ENCODE data around the gene CHRNA9. TPM values are rescaled to one million over a fixed set of nuclear protein-coding genes. Genes with fewer than 3 reads are reported as not detected.
A peak's percentile ranks its signal among the peaks of the same experiment; 100 is the strongest.
"Not testable (repeated sequence)": the region's sequence is repeated elsewhere in the genome, so short reads cannot be mapped to it uniquely, and the experiment has no call there.

CHRNA9 gene
- total and polyA plus RNA-seq, 2 experiments from 2014 or later = 0.50 to 1.6 TPM

DNA sequence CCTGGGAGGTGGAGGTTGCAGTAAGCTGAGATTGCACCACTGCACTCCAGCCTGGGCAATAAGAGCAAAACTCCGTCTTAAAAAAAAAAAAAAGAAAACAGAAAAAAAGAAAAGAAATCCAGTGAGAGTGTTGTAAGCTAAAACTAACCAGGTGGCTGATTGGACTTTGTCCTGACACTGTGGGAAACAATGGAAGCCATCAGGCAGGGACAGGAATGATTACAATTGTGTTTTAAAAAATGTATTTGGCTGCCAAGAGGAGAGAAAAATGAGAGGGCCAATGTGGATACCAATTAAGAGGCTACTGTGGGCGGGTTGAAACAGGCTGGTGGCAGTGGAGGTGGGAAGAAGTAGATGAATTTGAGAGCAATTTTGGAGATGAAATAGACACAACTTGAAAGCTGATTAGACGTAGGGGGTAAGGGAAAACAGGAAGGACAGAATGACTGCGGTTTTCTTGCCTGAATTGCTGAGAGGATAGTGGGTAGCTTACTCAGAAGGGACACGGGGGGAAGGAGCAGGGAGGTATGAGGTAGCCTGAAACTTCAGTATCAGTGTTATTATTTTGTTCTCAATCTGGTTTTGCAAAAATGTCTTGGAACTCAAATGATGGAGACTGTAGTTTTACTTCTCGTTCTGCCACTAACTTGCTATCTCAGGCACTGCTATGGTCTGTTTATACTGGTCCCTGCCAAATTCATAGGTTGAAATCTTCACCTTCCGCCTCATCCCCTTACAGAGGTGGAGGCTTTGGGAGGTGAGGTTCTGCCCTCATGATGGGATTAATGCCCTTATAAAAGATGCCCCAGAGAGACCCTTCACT, 45.6 kb upstream of the CHRNA9 start:
- H3K27me3 ChIP-seq = no peaks in the 10 kb centered on the region
- no peaks in the 10 kb centered on the region for H3K36me3 ChIP-seq (replicated peaks; ENCODE audit: insufficient read depth, low read depth)
- no peak overlapping the region for H3K4me2 ChIP-seq
- H3K9me2 ChIP-seq (replicated peaks; ENCODE audit: insufficient read depth) = no peaks in the 10 kb centered on the region
- WGBS (ENCODE audit: low lambda C conversion rate, missing lambda C conversion rate) = 78% methylated on average over 7 of the region's 7 CpGs
- H3K4me1 ChIP-seq (ENCODE audit: insufficient read depth) = no peaks in the 10 kb centered on the region
- no peaks in the 10 kb centered on the region for H3K79me2 ChIP-seq
- no peaks in the 10 kb centered on the region for H4K20me1 ChIP-seq (ENCODE audit: insufficient read depth, poor library complexity, severe bottlenecking)
- H3K27ac ChIP-seq = no peak overlapping the region
- no peak for DNase-seq (ENCODE audit: low spot score)
- H3K9me3 ChIP-seq (ENCODE audit: low read depth) = no peaks in the 10 kb centered on the region
- TF ChIP-seq, protein P1, sequence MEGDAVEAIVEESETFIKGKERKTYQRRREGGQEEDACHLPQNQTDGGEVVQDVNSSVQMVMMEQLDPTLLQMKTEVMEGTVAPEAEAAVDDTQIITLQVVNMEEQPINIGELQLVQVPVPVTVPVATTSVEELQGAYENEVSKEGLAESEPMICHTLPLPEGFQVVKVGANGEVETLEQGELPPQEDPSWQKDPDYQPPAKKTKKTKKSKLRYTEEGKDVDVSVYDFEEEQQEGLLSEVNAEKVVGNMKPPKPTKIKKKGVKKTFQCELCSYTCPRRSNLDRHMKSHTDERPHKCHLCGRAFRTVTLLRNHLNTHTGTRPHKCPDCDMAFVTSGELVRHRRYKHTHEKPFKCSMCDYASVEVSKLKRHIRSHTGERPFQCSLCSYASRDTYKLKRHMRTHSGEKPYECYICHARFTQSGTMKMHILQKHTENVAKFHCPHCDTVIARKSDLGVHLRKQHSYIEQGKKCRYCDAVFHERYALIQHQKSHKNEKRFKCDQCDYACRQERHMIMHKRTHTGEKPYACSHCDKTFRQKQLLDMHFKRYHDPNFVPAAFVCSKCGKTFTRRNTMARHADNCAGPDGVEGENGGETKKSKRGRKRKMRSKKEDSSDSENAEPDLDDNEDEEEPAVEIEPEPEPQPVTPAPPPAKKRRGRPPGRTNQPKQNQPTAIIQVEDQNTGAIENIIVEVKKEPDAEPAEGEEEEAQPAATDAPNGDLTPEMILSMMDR (IDR thresholded peaks at IDR 0.05; ENCODE audit: poor library complexity) = no peak
- no peak overlapping the region for H2AFZ ChIP-seq
- no peak overlapping the region for H3K4me3 ChIP-seq

DNA sequence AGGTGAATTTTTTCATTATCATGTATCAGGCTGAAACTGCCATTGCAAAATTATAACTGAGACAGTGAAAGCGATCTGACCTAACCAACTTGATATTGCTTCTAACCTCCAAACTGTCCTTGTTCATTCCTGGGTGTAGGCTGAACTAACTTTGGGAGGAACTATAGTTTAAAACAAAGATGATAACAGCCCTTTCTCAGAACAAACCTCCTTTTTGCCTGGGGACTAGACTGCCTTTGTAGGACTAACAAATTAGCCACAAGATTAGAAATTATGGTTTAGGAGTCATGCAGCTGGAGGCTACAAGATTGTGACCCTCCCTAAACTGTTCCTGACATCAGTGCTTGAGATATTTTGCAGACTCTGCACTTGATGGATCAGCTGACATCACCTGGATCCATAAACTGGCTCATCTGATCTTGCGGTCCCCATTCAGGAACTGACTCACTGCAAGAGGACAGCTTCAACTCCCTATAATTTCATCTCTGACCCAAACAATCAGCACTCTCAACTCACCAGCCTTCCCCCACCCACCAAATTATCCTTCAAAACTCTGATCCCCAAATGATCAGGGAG, 44.4 kb upstream of the CHRNA9 start:
- H4K20me1 ChIP-seq (ENCODE audit: insufficient read depth, poor library complexity, severe bottlenecking); H3K9me3 ChIP-seq (ENCODE audit: low read depth); H3K36me3 ChIP-seq (replicated peaks; ENCODE audit: insufficient read depth, low read depth); H3K4me1 ChIP-seq (ENCODE audit: insufficient read depth); H3K4me2 ChIP-seq; H2AFZ ChIP-seq; H3K27ac ChIP-seq; H3K27me3 ChIP-seq; DNase-seq (ENCODE audit: low spot score); H3K4me3 ChIP-seq; H3K79me2 ChIP-seq; H3K9me2 ChIP-seq (replicated peaks; ENCODE audit: insufficient read depth): not testable (repeated sequence)
- 74% methylated on average over 2 of the region's 2 CpGs for WGBS (ENCODE audit: low lambda C conversion rate, missing lambda C conversion rate)

DNA sequence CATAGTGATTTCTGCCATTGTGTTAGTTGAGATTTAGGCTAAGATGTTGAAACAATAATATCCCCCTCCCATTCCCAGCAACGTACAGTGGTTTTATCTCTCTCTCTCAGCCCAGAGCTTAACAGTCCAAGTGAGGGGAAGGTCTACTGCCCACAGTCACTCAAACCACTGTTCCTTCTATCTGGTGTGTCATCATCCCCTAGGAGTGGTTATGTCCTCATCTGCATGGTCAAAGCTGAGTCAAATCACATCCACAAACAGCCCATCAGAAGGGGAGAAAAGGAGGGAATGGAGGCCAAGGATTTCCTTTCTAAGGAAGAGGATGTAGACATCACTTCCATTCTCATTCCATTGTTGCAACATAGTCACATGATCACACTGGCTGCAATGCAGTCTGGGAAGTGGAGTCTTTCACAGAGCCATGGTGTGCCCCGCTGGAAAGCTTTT, 42.8 kb upstream of the CHRNA9 start:
- no peak overlapping the region for H3K27ac ChIP-seq
- no peaks in the 10 kb centered on the region for H3K4me1 ChIP-seq (ENCODE audit: insufficient read depth)
- TF ChIP-seq, protein P1 (IDR thresholded peaks at IDR 0.05; ENCODE audit: poor library complexity) = no peak
- no peak for TF ChIP-seq EZH2 (IDR thresholded peaks at IDR 0.05; ENCODE audit: borderline replicate concordance)
- no peak for TF ChIP-seq EZH2phosphoT487 (IDR thresholded peaks at IDR 0.05; ENCODE audit: low read depth, severe bottlenecking, unreplicated experiment)
- peak; percentile 22 for DNase-seq (ENCODE audit: low spot score)
- no peaks in the 10 kb centered on the region for H4K20me1 ChIP-seq (ENCODE audit: insufficient read depth, poor library complexity, severe bottlenecking)
- no peaks in the 10 kb centered on the region for H3K36me3 ChIP-seq (replicated peaks; ENCODE audit: insufficient read depth, low read depth)
- no peaks in the 10 kb centered on the region for H3K9me2 ChIP-seq (replicated peaks; ENCODE audit: insufficient read depth)
- no peak overlapping the region for H3K4me2 ChIP-seq
- 72% methylated on average over 2 of the region's 2 CpGs for WGBS (ENCODE audit: low lambda C conversion rate, missing lambda C conversion rate)
- no peak overlapping the region for H3K4me3 ChIP-seq
- H3K79me2 ChIP-seq = no peaks in the 10 kb centered on the region
- no peak overlapping the region for H2AFZ ChIP-seq
- H3K9me3 ChIP-seq (ENCODE audit: low read depth) = no peaks in the 10 kb centered on the region
- H3K27me3 ChIP-seq = no peaks in the 10 kb centered on the region

DNA sequence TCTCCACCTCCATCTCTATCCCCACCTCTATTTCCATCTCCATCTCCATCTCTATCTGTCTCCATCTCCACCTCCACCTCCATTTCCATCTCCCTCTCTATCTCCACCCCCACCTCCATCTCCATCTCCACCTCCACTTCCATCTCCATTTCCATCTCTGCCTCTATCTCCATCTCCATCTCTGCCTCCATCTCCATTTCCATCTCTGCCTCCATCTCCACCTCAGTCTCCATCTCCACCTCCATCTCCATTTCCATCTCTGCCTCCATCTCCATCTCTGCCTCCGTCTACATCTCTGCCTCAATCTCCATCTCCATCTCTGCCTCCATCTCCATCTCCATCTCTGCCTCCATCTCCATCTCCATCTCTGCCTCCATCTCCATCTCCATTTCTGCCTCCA, 40.8 kb upstream of the CHRNA9 start:
- TF ChIP-seq EZH2phosphoT487 (IDR thresholded peaks at IDR 0.05; ENCODE audit: low read depth, severe bottlenecking, unreplicated experiment) (no peak), EZH2 (IDR thresholded peaks at IDR 0.05; ENCODE audit: borderline replicate concordance) (no peak)
- TF ChIP-seq, protein P1 (IDR thresholded peaks at IDR 0.05; ENCODE audit: poor library complexity) = no peak
- no peak overlapping the region for H3K27ac ChIP-seq
- H3K9me2 ChIP-seq (replicated peaks; ENCODE audit: insufficient read depth) = no peaks in the 10 kb centered on the region
- no peaks in the 10 kb centered on the region for H3K4me1 ChIP-seq (ENCODE audit: insufficient read depth)
- H2AFZ ChIP-seq = no peak overlapping the region
- no peaks in the 10 kb centered on the region for H4K20me1 ChIP-seq (ENCODE audit: insufficient read depth, poor library complexity, severe bottlenecking)
- no peak for DNase-seq (ENCODE audit: low spot score)
- no peak overlapping the region for H3K4me2 ChIP-seq
- H3K79me2 ChIP-seq = no peaks in the 10 kb centered on the region
- no peaks in the 10 kb centered on the region for H3K27me3 ChIP-seq
- H3K9me3 ChIP-seq (ENCODE audit: low read depth) = no peaks in the 10 kb centered on the region
- WGBS (ENCODE audit: low lambda C conversion rate, missing lambda C conversion rate) = 71% methylated on average over 1 of the region's 1 CpG
- no peak overlapping the region for H3K4me3 ChIP-seq
- H3K36me3 ChIP-seq (replicated peaks; ENCODE audit: insufficient read depth, low read depth) = no peaks in the 10 kb centered on the region

DNA sequence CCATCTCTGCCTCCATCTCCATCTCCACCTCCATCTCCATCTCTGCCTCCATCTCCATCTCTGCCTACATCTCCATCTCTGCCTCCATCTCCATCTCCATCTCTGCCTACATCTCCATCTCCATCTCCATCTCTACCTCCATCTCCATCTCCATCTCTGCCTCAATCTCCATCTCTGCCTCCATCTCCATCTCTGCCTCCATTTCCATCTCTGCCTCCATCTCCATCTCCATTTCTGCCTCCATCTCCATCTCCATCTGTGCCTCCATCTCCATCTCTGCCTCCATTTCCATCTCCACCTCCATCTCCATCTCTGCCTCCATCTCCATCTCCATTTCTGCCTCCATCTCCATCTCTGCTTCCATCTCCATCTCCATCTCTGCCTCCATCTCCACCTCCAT, 40.1 kb upstream of the CHRNA9 start:
- H3K4me1 ChIP-seq (ENCODE audit: insufficient read depth); H3K9me3 ChIP-seq (ENCODE audit: low read depth); H3K4me3 ChIP-seq; H2AFZ ChIP-seq; H3K27ac ChIP-seq; H3K9me2 ChIP-seq (replicated peaks; ENCODE audit: insufficient read depth); DNase-seq (ENCODE audit: low spot score); H3K4me2 ChIP-seq; H3K36me3 ChIP-seq (replicated peaks; ENCODE audit: insufficient read depth, low read depth); H3K27me3 ChIP-seq; H4K20me1 ChIP-seq (ENCODE audit: insufficient read depth, poor library complexity, severe bottlenecking); H3K79me2 ChIP-seq: not testable (repeated sequence)
